ENCODE data around the gene C1orf105. TPM values are rescaled to one million over a fixed set of nuclear protein-coding genes. Genes with fewer than 3 reads are reported as not detected.

C1orf105 gene
- total RNA-seq, 1 experiment from 2014 or later: not detected

Other genes starting within 250 kb of the C1orf105 start
- 35.5 and 40.6 TPM in 2 replicates for gene PIGC, start 23.4 kb downstream of the C1orf105 start, total RNA-seq (2014; rRNA removed; shearing (Covaris generic))
- gene SUCO, start 112.5 kb downstream of the C1orf105 start, total RNA-seq (2014; rRNA removed; shearing (Covaris generic)): 38.0 and 44.1 TPM in 2 replicates
- not detected in 2 replicates for gene FASLG, start 238.4 kb downstream of the C1orf105 start, total RNA-seq (2014; rRNA removed; shearing (Covaris generic))

Data from M059J (cell line).